IPS DF 6.9 (cell line): ENCODE results near the gene LRRC10.
"Not testable (repeated sequence)": the region's sequence is repeated elsewhere in the genome, so short reads cannot be mapped to it uniquely, and the experiment has no call there.

ENCODE experiments used
- DNase-seq: peaks from one replicate; pipeline ENCODE4 v3.0.0-alpha.2; 2013; ENCODE audit warnings: low read depth, low spot score
- H3K27ac ChIP-seq: one replicate; pipeline ENCODE4 v1.5.1; 2013; ENCODE audit warnings: low read length, control low read depth
- H3K27me3 ChIP-seq: 2 replicates; pipeline ENCODE4 v1.6.1; 2013; ENCODE audit warnings: mild to moderate bottlenecking, low read length; ENCODE audit not compliant: control insufficient read depth, insufficient read depth
- H3K36me3 ChIP-seq: 2 replicates; pipeline ENCODE4 v1.6.1; 2013; ENCODE audit warnings: low read length; ENCODE audit not compliant: control insufficient read depth, insufficient read depth
- H3K4me1 ChIP-seq: 2 replicates; pipeline ENCODE4 v1.6.1; 2013; ENCODE audit warnings: low read length; ENCODE audit not compliant: control insufficient read depth, insufficient read depth
- H3K4me3 ChIP-seq: 2 replicates; pipeline ENCODE4 v1.5.1; 2013; ENCODE audit warnings: mild to moderate bottlenecking, low read length
- H3K9me3 ChIP-seq: 2 replicates; pipeline ENCODE4 v1.6.1; 2013; ENCODE audit warnings: low read length, inconsistent platforms; ENCODE audit not compliant: control insufficient read depth, insufficient read depth
- WGBS: extraction: QIAGEN DNeasy Blood & Tissue Kit; methylation state at CpG from one replicate; pipeline ENCODE4 v1.1.7; 2013; ENCODE audit warnings: mixed read lengths, missing lambda C conversion rate; ENCODE audit not compliant: insufficient read length, insufficient coverage; 5-methylcytosine and 5-hydroxymethylcytosine counted together

The LRRC10 gene

GRCh38 chr12:69620077-69620476, 9.4 kb upstream of the LRRC10 start:
- no peaks in the 10 kb centered on the region for H3K4me1 ChIP-seq
- DNase-seq, result no peak
- WGBS, result no CpG with 5 or more reads among the region's 4 CpGs
- no peaks in the 10 kb centered on the region for H3K36me3 ChIP-seq
- H3K27me3 ChIP-seq, result no peaks in the 10 kb centered on the region
- no peaks in the 10 kb centered on the region for H3K9me3 ChIP-seq
- H3K27ac ChIP-seq, result no peak overlapping the region
- H3K4me3 ChIP-seq, result no peak overlapping the region

DNA sequence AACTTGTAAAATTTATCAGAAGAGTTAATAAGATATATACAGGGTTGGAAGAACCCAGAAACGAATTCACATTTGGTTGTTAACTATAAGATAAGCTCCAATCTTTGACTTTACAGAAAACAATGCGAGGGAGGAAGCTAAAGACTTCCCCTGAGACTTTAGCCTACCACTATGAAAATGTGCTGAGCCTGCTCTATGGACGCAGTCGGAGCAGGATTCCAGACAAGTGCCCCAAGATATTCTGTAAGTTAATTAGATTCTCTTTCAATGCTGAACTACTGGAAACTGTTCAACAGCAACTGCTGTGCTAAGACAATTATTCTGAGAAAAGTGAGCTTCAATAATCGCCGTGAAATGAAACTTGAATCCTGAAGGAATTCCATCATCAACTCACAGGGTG, 8.3 kb upstream of the LRRC10 start:
- H3K4me3 ChIP-seq, result no peak overlapping the region
- no peaks in the 10 kb centered on the region for H3K36me3 ChIP-seq
- DNase-seq, result no peak
- H3K27me3 ChIP-seq, result no peaks in the 10 kb centered on the region
- H3K27ac ChIP-seq, result no peak overlapping the region
- H3K4me1 ChIP-seq, result no peaks in the 10 kb centered on the region
- WGBS, result no CpG with 5 or more reads among the region's 6 CpGs
- no peaks in the 10 kb centered on the region for H3K9me3 ChIP-seq

DNA sequence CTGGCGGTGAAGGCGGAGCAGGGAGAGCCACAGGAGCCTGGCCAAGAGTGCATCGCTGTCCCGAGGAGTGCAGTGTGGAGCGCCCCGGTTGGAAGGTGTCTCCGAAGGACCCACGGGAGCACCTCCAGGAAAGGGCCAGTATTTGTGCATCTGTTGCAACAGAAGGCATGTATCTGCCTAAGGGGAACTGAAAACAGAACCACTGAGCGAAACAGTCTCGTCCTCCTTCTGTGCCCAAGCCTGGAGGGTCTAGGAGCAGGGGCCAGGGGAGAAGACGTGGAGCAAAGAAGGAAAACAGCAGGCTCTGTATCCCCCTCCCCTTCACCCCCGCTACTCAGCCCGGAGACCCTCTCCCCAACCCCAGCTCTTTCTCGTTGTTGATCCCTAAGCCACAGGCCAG, 5.3 kb upstream of the LRRC10 start:
- no peak for DNase-seq
- H3K4me1 ChIP-seq, result no peaks in the 10 kb centered on the region
- WGBS, result no CpG with 5 or more reads among the region's 14 CpGs
- no peaks in the 10 kb centered on the region for H3K9me3 ChIP-seq
- H3K27ac ChIP-seq, result no peak overlapping the region
- H3K27me3 ChIP-seq, result no peaks in the 10 kb centered on the region
- H3K4me3 ChIP-seq, result no peak overlapping the region
- no peaks in the 10 kb centered on the region for H3K36me3 ChIP-seq

DNA sequence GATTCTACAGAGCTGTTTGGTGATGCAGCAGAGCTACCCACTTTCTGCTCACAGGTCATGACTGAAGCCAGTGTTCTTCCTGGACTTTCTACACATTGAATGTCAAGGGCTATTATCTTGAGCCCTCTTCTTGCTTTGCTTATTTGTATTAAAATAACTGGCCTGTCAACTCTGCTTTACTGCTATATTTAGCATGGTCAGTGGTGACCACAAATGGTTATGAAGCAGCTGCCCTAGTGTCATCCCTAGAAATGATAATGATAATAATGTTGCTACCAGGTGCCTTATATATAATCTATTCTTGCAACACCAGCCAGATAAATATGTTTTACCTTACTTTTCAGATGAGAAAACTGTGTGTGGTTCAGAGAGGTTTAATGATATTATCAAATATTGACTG, 2.6 kb upstream of the LRRC10 start:
- Histone ChIP-seq H3K27me3 (no peaks in the 10 kb centered on the region), H3K9me3 (no peaks in the 10 kb centered on the region), H3K4me3 (no peak overlapping the region), H3K27ac (no peak overlapping the region), H3K36me3 (no peaks in the 10 kb centered on the region), H3K4me1 (no peaks in the 10 kb centered on the region)
- DNase-seq, result no peak

- no peaks in the 10 kb centered on the region for H3K27me3 ChIP-seq
- no CpG with 5 or more reads among the region's 15 CpGs for WGBS
- no peak for DNase-seq
- no peak overlapping the region for H3K27ac ChIP-seq
- H3K4me1 ChIP-seq, result no peaks in the 10 kb centered on the region
- no peak overlapping the region for H3K4me3 ChIP-seq
- no peaks in the 10 kb centered on the region for H3K36me3 ChIP-seq
- H3K9me3 ChIP-seq, result no peaks in the 10 kb centered on the region
These were observed 581 bp downstream of the LRRC10 start for GRCh38 chr12:69610126-69610525.

- H3K27me3 ChIP-seq, result no peaks in the 10 kb centered on the region
- H3K27ac ChIP-seq, result no peak overlapping the region
- no peaks in the 10 kb centered on the region; the same call in 1 of the 2 replicates for H3K36me3 ChIP-seq
- WGBS, result no CpG with 5 or more reads among the region's 2 CpGs
- no peak overlapping the region for H3K4me3 ChIP-seq
- no peaks in the 10 kb centered on the region for H3K4me1 ChIP-seq
- no peaks in the 10 kb centered on the region for H3K9me3 ChIP-seq
- no peak for DNase-seq
These were observed 2.6 kb downstream of the LRRC10 start for GRCh38 chr12:69608114-69608513.

GRCh38 chr12:69604275-69604674, 6.4 kb downstream of the LRRC10 start:
- WGBS, result no CpG with 5 or more reads among the region's 3 CpGs
- not testable (repeated sequence) for H3K9me3 ChIP-seq

GRCh38 chr12:69603556-69603955, 7.2 kb downstream of the LRRC10 start:
- H3K4me1 ChIP-seq, H3K27ac ChIP-seq, DNase-seq, H3K9me3 ChIP-seq, H3K4me3 ChIP-seq, H3K27me3 ChIP-seq: not testable (repeated sequence)
- no CpG with 5 or more reads among the region's 6 CpGs for WGBS
- H3K36me3 ChIP-seq, result peaks cover 19% of the 10 kb centered on the region; the same call in 1 of the 2 replicates

More at GRCh38 chr12:69604275-69604674, 6.4 kb downstream of the LRRC10 start:
- not testable (repeated sequence) for H3K4me3 ChIP-seq, H3K27ac ChIP-seq, H3K4me1 ChIP-seq, H3K27me3 ChIP-seq, DNase-seq
- peaks cover 14% of the 10 kb centered on the region; the same call in 1 of the 2 replicates for H3K36me3 ChIP-seq

DNA sequence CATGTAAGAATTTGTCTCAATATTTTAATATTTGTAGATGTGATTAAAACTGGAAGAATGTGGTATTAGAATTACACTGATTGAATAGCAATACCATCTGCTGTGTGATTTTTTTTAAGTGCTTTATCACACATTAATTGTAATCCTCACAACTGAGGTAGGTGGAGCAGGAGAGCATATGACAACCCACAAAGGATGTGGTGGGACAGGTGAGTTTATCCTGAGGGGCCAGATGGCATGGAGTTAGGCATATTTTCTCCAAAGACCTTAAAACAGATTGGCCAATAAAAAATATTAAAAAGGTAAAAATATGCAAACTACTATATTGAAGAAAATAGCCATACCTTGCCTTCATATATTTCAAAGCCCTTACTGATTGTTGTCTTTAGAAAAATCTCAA, 7.8 kb downstream of the LRRC10 start:
- no peaks in the 10 kb centered on the region for H3K9me3 ChIP-seq
- DNase-seq, result no peak
- H3K4me1 ChIP-seq, result no peaks in the 10 kb centered on the region
- H3K36me3 ChIP-seq, result peaks cover 22% of the 10 kb centered on the region; the same call in 1 of the 2 replicates
- no peak overlapping the region for H3K27ac ChIP-seq
- no peak overlapping the region for H3K4me3 ChIP-seq
- H3K27me3 ChIP-seq, result no peaks in the 10 kb centered on the region

GRCh38 chr12:69601962-69602685, 8.6 kb downstream of the LRRC10 start:
- no peak for DNase-seq
- no peaks in the 10 kb centered on the region for H3K4me1 ChIP-seq
- no peak overlapping the region for H3K27ac ChIP-seq
- no CpG with 5 or more reads among the region's 6 CpGs for WGBS
- no peaks in the 10 kb centered on the region for H3K9me3 ChIP-seq
- no peaks in the 10 kb centered on the region for H3K27me3 ChIP-seq
- no peak overlapping the region for H3K4me3 ChIP-seq
- H3K36me3 ChIP-seq, result peaks cover 28% of the 10 kb centered on the region; the same call in 1 of the 2 replicates

DNA sequence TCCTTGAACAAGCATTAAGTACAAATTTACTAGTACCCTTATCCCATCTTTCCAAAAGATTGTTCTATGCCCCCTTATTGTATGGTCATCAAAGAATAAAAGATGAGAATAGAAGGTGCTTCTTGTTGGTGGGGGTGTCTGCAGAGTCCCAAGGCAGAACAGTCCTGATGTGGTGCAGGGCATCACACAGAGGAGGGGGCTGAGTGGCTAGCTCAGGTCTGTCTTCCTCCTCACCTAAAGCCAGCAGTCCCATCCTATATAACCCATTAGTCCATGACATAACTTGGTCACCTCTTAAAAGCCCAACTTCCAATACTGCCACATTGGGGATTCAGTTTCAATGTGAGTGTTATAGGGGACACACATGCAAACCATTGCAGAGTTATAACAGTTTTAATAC, 9.9 kb downstream of the LRRC10 start:
- no peak overlapping the region for H3K4me3 ChIP-seq
- peaks cover 32% of the 10 kb centered on the region; the same call in 1 of the 2 replicates for H3K36me3 ChIP-seq
- no peak for DNase-seq
- no peaks in the 10 kb centered on the region for H3K27me3 ChIP-seq
- no peaks in the 10 kb centered on the region for H3K9me3 ChIP-seq
- H3K27ac ChIP-seq, result no peak overlapping the region
- no peaks in the 10 kb centered on the region for H3K4me1 ChIP-seq
